ENCODE results near the gene TMEM259. TPM values are rescaled to one million over a fixed set of nuclear protein-coding genes. Genes with fewer than 3 reads are reported as not detected.

The TMEM259 gene
- total and polyA plus RNA-seq, 8 donors = 59.7 to 536 (median 238) TPM

DNA sequence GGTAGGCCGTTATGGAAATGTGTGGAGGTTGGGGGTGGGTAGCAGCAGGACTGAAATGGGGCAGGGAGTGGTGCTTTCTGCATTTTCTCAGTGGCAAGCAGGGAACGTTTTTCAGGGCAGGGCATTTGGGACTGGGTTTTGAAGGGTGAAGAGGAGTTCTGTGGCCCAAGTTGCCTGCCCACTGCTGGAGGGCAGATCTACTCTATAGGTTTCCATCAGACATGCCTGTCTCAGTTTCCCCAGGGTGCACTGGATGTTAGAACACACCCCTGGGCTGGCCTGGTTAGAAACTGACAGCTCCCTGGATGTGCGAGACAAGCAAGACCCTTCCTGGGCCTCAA is 21.6 kb downstream of the TMEM259 start:
- DNase-seq = no peak
- Histone ChIP-seq H3K4me3 (no peak overlapping the region), H3K4me1 (peaks cover 20 to 41% (median 39%) of the 10 kb centered on the region in 4 donors), H3K36me3 (peaks cover 3 to 8% (median 6%) of the 10 kb centered on the region in 4 donors), H3K9me3 (no peaks in the 10 kb centered on the region), H3K27ac (no peak overlapping the region), H3K27me3 (peaks cover 23 to 100% (median 82%) of the 10 kb centered on the region in 3 donors)
- WGBS, 5 donors = 55 to 68% (median 63%) methylated on average over 3 of the region's 3 CpGs
- TF ChIP-seq POLR2AphosphoS5 (IDR thresholded peaks at IDR 0.05) = no peak
- no peak for TF ChIP-seq POLR2A (IDR thresholded peaks at IDR 0.05)
- TF ChIP-seq, protein P1, sequence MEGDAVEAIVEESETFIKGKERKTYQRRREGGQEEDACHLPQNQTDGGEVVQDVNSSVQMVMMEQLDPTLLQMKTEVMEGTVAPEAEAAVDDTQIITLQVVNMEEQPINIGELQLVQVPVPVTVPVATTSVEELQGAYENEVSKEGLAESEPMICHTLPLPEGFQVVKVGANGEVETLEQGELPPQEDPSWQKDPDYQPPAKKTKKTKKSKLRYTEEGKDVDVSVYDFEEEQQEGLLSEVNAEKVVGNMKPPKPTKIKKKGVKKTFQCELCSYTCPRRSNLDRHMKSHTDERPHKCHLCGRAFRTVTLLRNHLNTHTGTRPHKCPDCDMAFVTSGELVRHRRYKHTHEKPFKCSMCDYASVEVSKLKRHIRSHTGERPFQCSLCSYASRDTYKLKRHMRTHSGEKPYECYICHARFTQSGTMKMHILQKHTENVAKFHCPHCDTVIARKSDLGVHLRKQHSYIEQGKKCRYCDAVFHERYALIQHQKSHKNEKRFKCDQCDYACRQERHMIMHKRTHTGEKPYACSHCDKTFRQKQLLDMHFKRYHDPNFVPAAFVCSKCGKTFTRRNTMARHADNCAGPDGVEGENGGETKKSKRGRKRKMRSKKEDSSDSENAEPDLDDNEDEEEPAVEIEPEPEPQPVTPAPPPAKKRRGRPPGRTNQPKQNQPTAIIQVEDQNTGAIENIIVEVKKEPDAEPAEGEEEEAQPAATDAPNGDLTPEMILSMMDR (IDR thresholded peaks at IDR 0.05) = no peak
- no peak for TF ChIP-seq EP300 (IDR thresholded peaks at IDR 0.05)
- intact Hi-C loops (cut with DNase I; ENCODE audit: low total_unique reads) = no loop called here

DNA sequence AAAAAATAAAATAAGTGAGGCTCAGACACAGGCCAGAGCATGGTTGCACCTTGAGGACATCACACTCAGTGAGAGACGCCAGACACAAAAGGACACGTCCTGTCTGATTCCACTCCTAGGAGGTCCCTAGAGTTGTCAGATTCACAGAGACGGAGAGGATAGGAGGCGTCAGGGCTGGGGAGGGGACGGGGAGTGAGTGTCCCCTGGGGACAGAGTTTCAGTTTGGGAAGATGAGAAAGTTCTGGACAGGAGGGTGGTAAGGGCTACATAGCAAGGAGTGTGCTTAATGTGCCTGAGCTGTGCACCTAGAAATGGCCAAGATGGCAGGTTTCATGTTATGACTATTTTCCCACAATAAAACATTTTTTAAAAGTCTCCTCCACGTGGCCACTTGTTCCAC is 22.9 kb downstream of the TMEM259 start:
- no peaks in the 10 kb centered on the region for H3K9me3 ChIP-seq
- no peak overlapping the region for H3K27ac ChIP-seq
- no peak for DNase-seq
- peaks cover 11 to 21% (median 18%) of the 10 kb centered on the region in 4 donors for H3K36me3 ChIP-seq
- 21 to 47% (median 37%) methylated on average over 6 of the region's 6 CpGs for WGBS, 5 donors
- intact Hi-C loops (cut with DNase I; ENCODE audit: low total_unique reads) = no loop called here
- no peak overlapping the region for H3K4me3 ChIP-seq
- peaks cover 20 to 41% (median 39%) of the 10 kb centered on the region in 4 donors for H3K4me1 ChIP-seq
- peaks cover 23 to 87% (median 75%) of the 10 kb centered on the region in 3 donors for H3K27me3 ChIP-seq
- no peak for TF ChIP-seq EP300 (IDR thresholded peaks at IDR 0.05)
- TF ChIP-seq, protein P1 (IDR thresholded peaks at IDR 0.05) = no peak
- TF ChIP-seq POLR2AphosphoS5 (IDR thresholded peaks at IDR 0.05) = no peak
- TF ChIP-seq POLR2A (IDR thresholded peaks at IDR 0.05) = no peak

DNA sequence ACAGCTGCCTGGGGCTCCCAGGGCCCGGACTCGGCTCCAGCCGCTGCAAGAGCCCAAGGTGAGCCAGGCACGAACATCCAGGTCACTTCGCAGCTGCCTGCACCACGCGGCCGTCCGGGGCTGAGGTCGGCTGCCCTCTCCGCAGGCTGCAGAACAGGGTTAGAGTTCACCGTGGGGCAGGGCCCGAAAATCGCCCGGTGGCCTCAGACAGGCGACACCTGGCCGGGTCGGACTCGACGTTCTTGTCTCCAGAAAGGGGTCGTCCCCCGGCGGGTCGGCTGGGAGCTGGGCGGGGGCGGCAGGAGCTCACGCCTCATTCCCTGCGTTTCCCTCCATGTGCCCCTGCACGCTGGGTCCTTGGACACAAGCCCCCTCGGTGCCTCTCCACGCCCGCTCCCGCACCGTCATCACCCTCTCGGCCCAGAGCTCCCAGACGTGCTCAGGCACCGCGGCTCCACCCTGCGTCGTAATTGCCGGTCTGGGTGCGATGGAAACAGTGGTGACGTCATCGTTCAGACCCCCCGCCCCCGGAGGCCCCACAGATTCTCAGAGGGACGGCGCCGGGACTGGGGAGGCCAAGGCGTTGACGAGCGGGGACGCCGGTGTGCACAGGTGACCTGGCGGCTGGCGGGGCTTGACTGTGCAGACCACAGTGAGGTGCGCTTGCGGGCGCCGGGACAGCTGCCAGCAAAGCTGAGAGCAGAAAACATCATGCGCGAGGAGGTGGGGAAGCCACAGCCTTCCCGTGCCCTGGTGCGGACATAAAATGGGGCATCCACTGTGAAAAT is 24.7 kb downstream of the TMEM259 start:
- peak overlapping the region in 1 of 4 donors; percentile 14 for H3K4me3 ChIP-seq

DNA sequence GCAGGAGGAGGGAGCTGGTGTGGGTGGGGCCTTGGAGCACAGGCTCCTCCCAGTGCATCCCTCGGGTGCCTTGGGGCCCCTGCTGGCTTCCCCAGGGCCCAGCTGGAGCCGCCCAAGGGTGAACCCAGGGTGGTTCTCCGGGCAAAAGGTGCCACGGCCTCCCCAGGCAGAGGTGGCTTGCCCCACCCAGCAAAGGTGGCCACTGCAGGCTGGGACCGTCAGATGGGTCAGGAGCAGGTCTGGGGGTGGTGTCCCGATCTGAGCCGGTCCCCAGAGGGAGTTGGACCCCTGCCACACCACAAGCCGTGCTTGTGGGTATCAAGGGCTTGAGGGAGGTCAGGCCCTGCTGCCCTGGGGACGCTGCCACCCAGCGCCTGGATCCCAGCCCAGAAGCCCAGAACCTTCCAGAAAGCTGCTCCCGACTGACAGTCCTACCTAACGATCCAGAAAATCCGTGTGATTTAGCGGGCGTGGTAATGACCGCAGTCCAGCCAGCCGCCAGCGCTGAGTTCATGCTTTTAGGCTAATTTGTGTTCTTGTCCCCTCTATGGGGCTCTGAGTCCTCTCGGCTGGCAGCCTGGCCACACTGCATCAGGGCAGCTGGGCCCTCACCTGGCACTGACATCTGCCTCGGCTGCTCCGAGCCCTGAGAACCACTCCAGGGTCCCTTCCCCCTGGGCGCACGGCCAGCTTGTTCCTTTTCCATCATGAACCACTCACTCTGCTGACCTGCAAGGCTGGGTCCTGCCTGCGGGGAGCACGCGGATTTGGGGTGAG is 25.7 kb downstream of the TMEM259 start:
- Histone ChIP-seq H3K27ac (no peak overlapping the region), H3K9me3 (no peaks in the 10 kb centered on the region), H3K4me1 (peaks cover 14 to 30% (median 24%) of the 10 kb centered on the region in 4 donors), H3K4me3 (no peak overlapping the region), H3K36me3 (peaks cover 27 to 43% (median 40%) of the 10 kb centered on the region in 4 donors), H3K27me3 (peaks cover 15 to 58% (median 51%) of the 10 kb centered on the region in 3 donors)
- DNase-seq = no peak
- intact Hi-C loops (cut with DNase I; ENCODE audit: low total_unique reads) = no loop called here
- no peak for TF ChIP-seq POLR2AphosphoS5 (IDR thresholded peaks at IDR 0.05)
- TF ChIP-seq, protein P1 (IDR thresholded peaks at IDR 0.05) = no peak
- TF ChIP-seq EP300 (IDR thresholded peaks at IDR 0.05) = no peak
- TF ChIP-seq POLR2A (IDR thresholded peaks at IDR 0.05) = no peak
- 44 to 62% (median 49%) methylated on average over 16 to 26 of the region's 26 CpGs for WGBS, 5 donors

More for the DNA sequence above, 24.7 kb downstream of the TMEM259 start:
- WGBS, 5 donors = 4 to 8% (median 4%) methylated on average over 51 to 64 of the region's 64 CpGs
- TF ChIP-seq, protein P1 (IDR thresholded peaks at IDR 0.05) = no peak
- TF ChIP-seq POLR2A (IDR thresholded peaks at IDR 0.05) = no peak
- TF ChIP-seq EP300 (IDR thresholded peaks at IDR 0.05) = no peak
- no peak for TF ChIP-seq POLR2AphosphoS5 (IDR thresholded peaks at IDR 0.05)
- peaks cover 23 to 69% (median 60%) of the 10 kb centered on the region in 3 donors for H3K27me3 ChIP-seq
- H3K9me3 ChIP-seq = no peaks in the 10 kb centered on the region
- peak; percentile 55 to 88 for DNase-seq
- H3K4me1 ChIP-seq = peaks cover 20 to 34% (median 33%) of the 10 kb centered on the region in 4 donors
- intact Hi-C loops (cut with DNase I; ENCODE audit: low total_unique reads) = no loop called here
- peaks cover 21 to 35% (median 31%) of the 10 kb centered on the region in 4 donors for H3K36me3 ChIP-seq
- H3K27ac ChIP-seq = no peak overlapping the region
